GM23338 (cell line): ENCODE measurements around the gene LASP1NB.
"Not testable (repeated sequence)": the region's sequence is repeated elsewhere in the genome, so short reads cannot be mapped to it uniquely, and the experiment has no call there.

Experiments used
- EZH2 ChIP-seq: fragments of 200-600 bp; sonication (generic); IDR thresholded peaks from one replicate; pipeline ENCODE4 v1.8.0; 2017; ENCODE audit warnings: antibody characterized with exemption, mild to moderate bottlenecking, low read depth; ENCODE audit not compliant: unreplicated experiment
- TF ChIP-seq, protein P1 (sequence below): IDR thresholded peaks from 2 replicates; pipeline ENCODE4 v1.6.1; 2016; ENCODE audit warnings: antibody characterized with exemption

DNA sequence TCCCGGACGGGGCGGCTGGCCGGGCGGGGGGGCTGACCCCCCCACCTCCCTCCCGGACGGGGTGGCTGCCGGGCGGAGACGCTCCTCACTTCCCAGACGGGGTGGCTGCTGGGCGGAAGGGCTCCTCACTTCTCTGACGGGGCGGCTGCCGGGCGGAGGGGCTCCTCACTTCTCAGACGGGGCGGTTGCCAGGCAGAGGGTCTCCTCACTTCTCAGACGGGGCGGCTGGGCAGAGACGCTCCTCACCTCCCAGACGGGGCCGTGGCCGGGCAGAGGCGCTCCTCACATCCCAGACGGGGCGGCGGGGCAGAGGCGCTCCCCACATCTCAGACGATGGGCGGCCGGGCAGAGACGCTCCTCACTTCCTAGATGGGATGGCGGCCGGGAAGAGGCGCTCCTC, 5.4 kb downstream of the LASP1NB start:
- not testable (repeated sequence) for TF ChIP-seq EZH2
- TF ChIP-seq, protein P1, sequence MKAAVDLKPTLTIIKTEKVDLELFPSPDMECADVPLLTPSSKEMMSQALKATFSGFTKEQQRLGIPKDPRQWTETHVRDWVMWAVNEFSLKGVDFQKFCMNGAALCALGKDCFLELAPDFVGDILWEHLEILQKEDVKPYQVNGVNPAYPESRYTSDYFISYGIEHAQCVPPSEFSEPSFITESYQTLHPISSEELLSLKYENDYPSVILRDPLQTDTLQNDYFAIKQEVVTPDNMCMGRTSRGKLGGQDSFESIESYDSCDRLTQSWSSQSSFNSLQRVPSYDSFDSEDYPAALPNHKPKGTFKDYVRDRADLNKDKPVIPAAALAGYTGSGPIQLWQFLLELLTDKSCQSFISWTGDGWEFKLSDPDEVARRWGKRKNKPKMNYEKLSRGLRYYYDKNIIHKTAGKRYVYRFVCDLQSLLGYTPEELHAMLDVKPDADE = not testable (repeated sequence)
